H1 (cell line): ENCODE data around the gene TMEM272. TPM values are rescaled to one million over a fixed set of nuclear protein-coding genes. Genes with fewer than 3 reads are reported as not detected.

Experiments used
- CTCF ChIA-PET: fragments of 300-600 bp; sonication (Branson Sonifier 250); formaldehyde crosslinking; loops from one replicate; lab custom pipeline; 2021; ENCODE audit not compliant: partially characterized antibody; lab: Charles Lee
- POLR2A ChIA-PET: fragments of 300-600 bp; sonication (Branson Sonifier 250); formaldehyde crosslinking; loops from one replicate; lab custom pipeline; 2021; ENCODE audit warnings: inconsistent platforms; ENCODE audit not compliant: partially characterized antibody; lab: Charles Lee
- DNase-seq, 2 experiments: peaks; one replicate each; pipeline versions ENCODE4 v3.0.0 to v3.0.0-alpha.2; 2010 to 2022; ENCODE audit warnings: low spot score in 2 of 2, low read depth in 1 of 2, mixed read lengths in 1 of 2
- FAIRE-seq: peaks from 2 replicates; lab custom pipeline; 2011; peaks lifted over from hg19 to GRCh38; lab: Jason Lieb, UNC
- H2AFZ ChIP-seq: 2 replicates; pipeline ENCODE4 v1.8.1; 2012; ENCODE audit warnings: low read length, inconsistent platforms
- H2AK5ac ChIP-seq: 2 replicates; pipeline ENCODE4 v1.6.1; 2013; ENCODE audit warnings: low read depth, low read length
- H2BK120ac ChIP-seq: replicated peaks from 2 replicates; pipeline ENCODE3; 2013; ENCODE audit warnings: low read depth, low read length, inconsistent platforms
- H2BK12ac ChIP-seq: 2 replicates; pipeline ENCODE4 v1.6.1; 2013; ENCODE audit warnings: low read depth, low read length
- H2BK15ac ChIP-seq: 2 replicates; pipeline ENCODE4 v1.6.1; 2013; ENCODE audit warnings: low read length
- H2BK20ac ChIP-seq: 2 replicates; pipeline ENCODE4 v1.6.1; 2013; ENCODE audit warnings: low read length
- H2BK5ac ChIP-seq: 2 replicates; pipeline ENCODE4 v1.6.1; 2013; ENCODE audit warnings: low read depth, low read length
- H3K14ac ChIP-seq: 2 replicates; pipeline ENCODE4 v1.6.1; 2013; ENCODE audit warnings: inconsistent platforms; ENCODE audit not compliant: insufficient read length
- H3K18ac ChIP-seq: 2 replicates; pipeline ENCODE4 v1.6.1; 2013; ENCODE audit warnings: low read length; ENCODE audit errors: extremely low read depth
- H3K23ac ChIP-seq: 2 replicates; pipeline ENCODE4 v1.6.1; 2013; ENCODE audit warnings: inconsistent platforms; ENCODE audit not compliant: insufficient read length
- H3K23me2 ChIP-seq: 2 replicates; pipeline ENCODE4 v1.6.1; 2013; ENCODE audit warnings: low read depth, low read length
- H3K27ac ChIP-seq: 2 replicates; pipeline ENCODE4 v1.6.1; 2011; ENCODE audit warnings: low read depth, low read length, inconsistent platforms
- H3K27me3 ChIP-seq, 4 experiments: replicated peaks in 1 of 4; 1 replicate in 1 of 4; 2 replicates in 3 of 4; pipeline versions ENCODE4 v1.6.1 to v1.8.1; 2011 to 2013; ENCODE audit warnings: low read length in 3 of 4, mild to moderate bottlenecking in 3 of 4, inconsistent platforms in 2 of 4, mixed read lengths in 2 of 4, moderate library complexity in 1 of 4; ENCODE audit not compliant: control insufficient read depth in 3 of 4, insufficient read depth in 3 of 4; ENCODE audit errors: extremely low read depth in 1 of 4
- H3K36me3 ChIP-seq, 4 experiments: 2 replicates each; pipeline versions ENCODE4 v1.6.1 to v1.8.1; 2011 to 2013; ENCODE audit warnings: mild to moderate bottlenecking in 4 of 4, low read length in 3 of 4, moderate library complexity in 2 of 4, control low read depth in 1 of 4, inconsistent platforms in 1 of 4; ENCODE audit not compliant: insufficient read depth in 4 of 4, control insufficient read depth in 2 of 4
- H3K4ac ChIP-seq: replicated peaks from 2 replicates; pipeline ENCODE3; 2013; ENCODE audit warnings: low read length, low read depth, mixed read lengths, inconsistent platforms; ENCODE audit not compliant: insufficient read length
- H3K4me1 ChIP-seq, 4 experiments: replicated peaks in 1 of 4; 1 replicate in 1 of 4; 2 replicates in 3 of 4; pipeline versions ENCODE4 v1.6.1 to v1.8.1; 2011 to 2013; ENCODE audit warnings: low read length in 3 of 4, inconsistent platforms in 2 of 4, mixed read lengths in 1 of 4; ENCODE audit not compliant: insufficient read depth in 4 of 4, control insufficient read depth in 3 of 4
- H3K4me2 ChIP-seq, 2 experiments: 2 replicates each; pipeline versions ENCODE4 v1.6.1 to v1.8.1; 2011 to 2013; ENCODE audit warnings: low read depth in 2 of 2, low read length in 2 of 2, control low read depth in 1 of 2, inconsistent platforms in 1 of 2, mild to moderate bottlenecking in 1 of 2; ENCODE audit not compliant: insufficient read depth in 1 of 2
- H3K4me3 ChIP-seq, 4 experiments: fragments of 200-600, 300-600 bp in 1 of 4; sonication (generic), shearing (Covaris generic), sonication (Bioruptor Twin) in 1 of 4; 2 replicates each; pipeline versions ENCODE4 v1.5.1 to v1.8.1; 2011 to 2016; ENCODE audit warnings: low read length in 4 of 4, low read depth in 3 of 4, control low read depth in 2 of 4, inconsistent platforms in 2 of 4, mild to moderate bottlenecking in 2 of 4, mixed read lengths in 1 of 4, moderate library complexity in 1 of 4; ENCODE audit not compliant: insufficient read depth in 2 of 4; ENCODE audit errors: extremely low read depth in 1 of 4
- H3K56ac ChIP-seq: replicated peaks from 2 replicates; pipeline ENCODE3; 2013; ENCODE audit warnings: low read depth, mild to moderate bottlenecking, mixed read lengths, low read length, inconsistent platforms; ENCODE audit not compliant: insufficient read length
- H3K79me1 ChIP-seq: 2 replicates; pipeline ENCODE4 v1.6.1; 2013; ENCODE audit warnings: low read depth, low read length, control low read depth
- H3K79me2 ChIP-seq, 2 experiments: 2 replicates each; pipeline versions ENCODE4 v1.6.1 to v1.8.1; 2012 to 2013; ENCODE audit warnings: low read length in 2 of 2, mild to moderate bottlenecking in 2 of 2, inconsistent platforms in 1 of 2; ENCODE audit not compliant: insufficient read depth in 2 of 2, control insufficient read depth in 1 of 2
- H3K9ac ChIP-seq, 4 experiments: replicated peaks in 1 of 4; 1 replicate in 1 of 4; 2 replicates in 3 of 4; pipeline versions ENCODE4 v1.6.1 to v1.8.1; 2011 to 2013; ENCODE audit warnings: low read depth in 3 of 4, low read length in 3 of 4, control low read depth in 2 of 4, mild to moderate bottlenecking in 2 of 4, moderate library complexity in 2 of 4, inconsistent platforms in 1 of 4; ENCODE audit errors: extremely low read depth in 1 of 4
- H3K9me3 ChIP-seq, 2 experiments: 2 replicates each; pipeline versions ENCODE4 v1.6.1 to v1.8.1; 2012 to 2013; ENCODE audit warnings: mild to moderate bottlenecking in 2 of 2, moderate library complexity in 2 of 2, control low read depth in 1 of 2, inconsistent platforms in 1 of 2, low read depth in 1 of 2, low read length in 1 of 2, mixed read lengths in 1 of 2; ENCODE audit not compliant: insufficient read depth in 2 of 2
- H4K20me1 ChIP-seq, 2 experiments: replicated peaks in 1 of 2; 2 replicates each; pipeline versions ENCODE3 to v1.8.1; 2011 to 2013; ENCODE audit warnings: inconsistent platforms in 2 of 2, low read length in 2 of 2, mild to moderate bottlenecking in 1 of 2; ENCODE audit not compliant: insufficient read depth in 2 of 2, control insufficient read depth in 1 of 2
- H4K5ac ChIP-seq: 2 replicates; pipeline ENCODE4 v1.6.1; 2013; ENCODE audit warnings: low read length, low read depth, mixed read lengths, inconsistent platforms; ENCODE audit not compliant: insufficient read length
- H4K8ac ChIP-seq: 2 replicates; pipeline ENCODE4 v1.8.0; 2013; ENCODE audit warnings: mild to moderate bottlenecking, moderate library complexity, low read length, inconsistent platforms; ENCODE audit not compliant: insufficient read depth; ENCODE audit errors: extremely low read depth
- H4K91ac ChIP-seq: replicated peaks from 2 replicates; pipeline ENCODE3; 2013; ENCODE audit warnings: low read length, mixed read lengths, inconsistent platforms; ENCODE audit not compliant: insufficient read length
- EP300 ChIP-seq, 2 experiments: IDR thresholded peaks; 1 replicate in 1 of 2; 2 replicates in 1 of 2; pipeline ENCODE4 v1.6.1; 2011 to 2012; ENCODE audit warnings: low read depth in 2 of 2, low read length in 2 of 2, mild to moderate bottlenecking in 2 of 2, borderline replicate concordance in 1 of 2, inconsistent platforms in 1 of 2, moderate library complexity in 1 of 2
- SIX5 ChIP-seq: IDR thresholded peaks from 2 replicates; pipeline ENCODE4 v1.6.1; 2011; ENCODE audit warnings: mild to moderate bottlenecking, low read depth, low read length
- YY1 ChIP-seq: IDR thresholded peaks from 2 replicates; pipeline ENCODE4 v1.6.1; 2011; ENCODE audit warnings: low read depth, mild to moderate bottlenecking, low read length
- WGBS, 2 experiments: shearing (Covaris generic) in 1 of 2; methylation state at CpG; one replicate each; pipeline versions ENCODE4 v1.1.6 to v1.1.7; 2013 to 2015; ENCODE audit warnings: low lambda C conversion rate in 2 of 2, mixed read lengths in 2 of 2, inconsistent platforms in 1 of 2, low coverage in 1 of 2, missing lambda C conversion rate in 1 of 2; ENCODE audit not compliant: insufficient replicate concordance in 2 of 2, insufficient coverage in 1 of 2, insufficient read length in 1 of 2; ENCODE audit errors: extremely low coverage in 1 of 2, missing lambda C conversion rate in 1 of 2; 5-methylcytosine and 5-hydroxymethylcytosine counted together
- polyA plus RNA-seq, 7 experiments: library from polyadenylated mRNA; depleted of rRNA in 3 of 7; stranded (reverse) in 5 of 7; unstranded in 2 of 7; fragments of >200 nt in 5 of 7; fragments of 200-250 nt in 2 of 7; gene quantifications; 1 replicate in 5 of 7; 2 replicates in 1 of 7; 4 replicates in 1 of 7; pipeline versions ENCODE4 v1.2.1 to v1.2.3, GENCODE V29; 2011 to 2013; ENCODE audit warnings: missing spikeins in 2 of 7, mixed read lengths in 2 of 7
- total RNA-seq: library from RNA; stranded (reverse); fragmentation: NEBNext Ultra II Directional; extraction: Animal tissue kit (Norgen Biotek cat#: 25700); gene quantifications from 2 replicates; pipeline ENCODE4 v1.2.1, GENCODE V29; 2021
- TF ChIP-seq, protein P1 (sequence below): IDR thresholded peaks from 2 replicates; pipeline ENCODE4 v1.6.1; 2011; ENCODE audit warnings: low read depth, mild to moderate bottlenecking, low read length; ENCODE audit not compliant: insufficient read depth

The TMEM272 gene
- total and polyA plus RNA-seq, 2 of the 8 experiments (the other 6 are each of a cell fraction or from before 2014, with no cell fraction given) = 0.05 TPM; not detected in 1

- POLR2A ChIA-PET = no interaction called here
- H4K5ac ChIP-seq = no peak overlapping the region
- no peak overlapping the region for H4K91ac ChIP-seq
- no peaks in the 10 kb centered on the region for H3K4me1 ChIP-seq
- H3K23ac ChIP-seq = no peak overlapping the region
- H3K27ac ChIP-seq = no peak overlapping the region
- no peak overlapping the region for H3K4me2 ChIP-seq
- no peaks in the 10 kb centered on the region for H3K9me3 ChIP-seq
- no peaks in the 10 kb centered on the region for H3K23me2 ChIP-seq
- H2BK15ac ChIP-seq = no peak overlapping the region
- H2BK120ac ChIP-seq = no peak overlapping the region
- no peak overlapping the region for H3K14ac ChIP-seq
- H4K8ac ChIP-seq = no peak overlapping the region
- H3K79me1 ChIP-seq = no peaks in the 10 kb centered on the region
- H3K56ac ChIP-seq = no peak overlapping the region
- no peak overlapping the region for H3K9ac ChIP-seq
- no peaks in the 10 kb centered on the region for H4K20me1 ChIP-seq
- TF ChIP-seq, protein P1, sequence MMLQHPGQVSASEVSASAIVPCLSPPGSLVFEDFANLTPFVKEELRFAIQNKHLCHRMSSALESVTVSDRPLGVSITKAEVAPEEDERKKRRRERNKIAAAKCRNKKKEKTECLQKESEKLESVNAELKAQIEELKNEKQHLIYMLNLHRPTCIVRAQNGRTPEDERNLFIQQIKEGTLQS = no peak
- TF ChIP-seq EP300 (IDR thresholded peaks at IDR 0.05; ENCODE audit: borderline replicate concordance in 1 of 2, low read depth in 2 of 2, low read length in 2 of 2) (no peak), YY1 (no peak), SIX5 (no peak)
- no peak overlapping the region for H3K4ac ChIP-seq
- H2AK5ac ChIP-seq = no peak overlapping the region
- no peak overlapping the region for H2BK5ac ChIP-seq
- H2AFZ ChIP-seq = no peak overlapping the region
- no peak overlapping the region for H2BK12ac ChIP-seq
- no peaks in the 10 kb centered on the region for H3K79me2 ChIP-seq
- DNase-seq (no peak), FAIRE-seq (no peak)
- no peaks in the 10 kb centered on the region for H3K36me3 ChIP-seq
- H3K27me3 ChIP-seq = no peaks in the 10 kb centered on the region
- H2BK20ac ChIP-seq = no peak overlapping the region
- 75% methylated on average over 5 of the region's 5 CpGs; no CpG with 5 or more reads in 1 of the 2 experiments for WGBS, 2 experiments
- CTCF ChIA-PET = interaction anchor here (0.7 to 7.3 kb wide), 7 partner anchors 11 to 756 kb away, joined by 3 to 57 read pairs (median 4); no protein-coding TSS in a partner anchor
- H3K18ac ChIP-seq = no peak overlapping the region
- H3K4me3 ChIP-seq = no peak overlapping the region
Measured at GRCh38 chr13:51883226-51883600, 38.2 kb upstream of the TMEM272 start.
